Middle frontal gyrus (tissue), 1 donor: ENCODE measurements around the gene PKD1L1.
"Not testable (repeated sequence)": the region's sequence is repeated elsewhere in the genome, so short reads cannot be mapped to it uniquely, and the experiment has no call there.

Experiments used
- DNase-seq: peaks from one replicate; pipeline ENCODE4 v3.0.0-alpha.2; 2015; ENCODE audit warnings: low spot score; ENCODE audit errors: extremely low spot score

PKD1L1 gene

DNA sequence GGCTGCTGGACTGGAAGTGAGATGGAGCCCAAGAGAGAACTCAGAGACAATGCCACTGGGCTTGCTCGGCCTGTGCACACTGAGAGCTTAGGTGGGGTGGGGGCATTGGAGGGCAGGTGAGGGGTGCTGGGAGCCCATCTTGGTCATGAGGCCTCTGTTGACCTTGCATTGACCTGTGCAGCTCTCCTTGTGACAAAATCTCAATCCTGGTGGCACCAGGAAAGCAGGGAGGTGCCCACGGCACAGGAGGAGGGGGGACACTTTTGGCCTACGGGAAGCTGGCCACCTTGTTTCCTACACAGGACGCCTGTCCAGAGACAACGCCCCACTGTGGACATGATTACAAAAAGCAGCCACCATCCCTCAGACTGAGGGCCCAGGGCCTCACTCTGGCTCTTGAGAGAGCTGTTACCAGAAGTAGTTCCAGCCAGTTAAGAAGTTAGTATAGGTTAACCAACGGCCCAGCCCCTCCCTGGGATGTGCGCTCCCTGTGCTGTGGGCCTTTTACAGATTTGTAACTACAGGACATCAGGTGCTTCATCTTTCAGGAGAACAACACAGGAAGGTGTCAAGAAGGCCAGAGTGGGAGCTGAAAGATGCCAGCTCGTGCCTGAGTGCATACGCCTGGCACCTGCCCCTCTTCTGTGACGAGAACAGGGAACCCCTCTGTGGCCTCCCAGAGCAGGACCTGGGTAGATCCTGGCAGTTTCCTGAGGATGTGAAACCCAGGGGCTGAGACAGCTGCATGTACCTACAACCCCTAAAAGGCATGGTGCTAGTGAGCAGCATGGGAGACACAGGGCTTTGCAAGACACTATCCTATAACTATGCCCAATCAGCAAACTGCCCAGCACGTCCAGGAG, 10.3 kb downstream of the PKD1L1 start:
- no peak for DNase-seq

DNA sequence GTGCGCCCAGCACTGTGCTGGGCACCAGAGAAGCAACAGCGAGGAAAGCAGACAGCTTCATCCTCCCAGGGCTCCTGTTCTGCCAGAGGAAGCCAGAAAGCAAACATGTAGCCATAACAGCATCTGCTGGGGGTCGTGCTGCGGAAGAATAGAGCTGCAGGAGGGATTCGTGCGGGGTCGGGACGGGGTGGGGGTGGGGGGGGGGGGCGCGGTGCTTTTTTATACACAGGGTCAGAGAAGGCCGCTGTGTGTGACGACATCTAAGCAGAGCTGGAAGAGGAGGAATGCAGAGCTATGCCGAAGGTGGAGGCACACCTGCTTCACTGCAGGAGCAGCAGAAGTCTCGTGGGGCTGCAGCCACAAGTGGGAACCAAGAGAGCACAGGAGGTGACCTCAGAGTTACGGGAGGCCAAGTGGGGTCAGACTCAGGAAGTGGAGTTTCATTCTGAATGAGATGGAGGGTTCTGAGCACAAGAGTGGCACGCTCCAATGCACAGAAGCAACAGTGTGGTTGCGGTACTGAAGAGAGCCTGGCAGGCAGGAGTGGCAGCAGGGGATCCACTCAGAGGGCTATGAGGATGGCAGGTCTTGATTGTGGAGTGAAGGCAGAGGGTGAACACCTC, 11.1 kb downstream of the PKD1L1 start:
- no peak for DNase-seq

DNA sequence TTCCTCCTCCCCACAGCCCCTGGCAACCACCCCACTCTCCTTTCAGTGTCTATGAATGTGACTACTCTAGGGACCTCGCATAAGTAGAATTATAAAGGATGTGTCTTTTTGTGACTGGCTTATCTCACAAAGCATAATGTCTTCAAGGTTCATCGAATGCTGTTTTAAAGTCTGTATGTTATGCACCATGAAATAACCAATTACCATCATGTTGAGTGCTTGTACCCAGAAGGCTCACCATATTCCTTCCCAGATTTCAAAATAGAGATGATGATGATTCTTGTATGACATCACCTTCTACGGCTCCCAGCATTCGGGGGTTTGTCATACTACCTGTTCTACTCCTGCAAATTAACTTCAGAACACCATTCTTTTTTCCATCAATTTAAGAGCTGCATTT, 11.9 kb downstream of the PKD1L1 start:
- no peak for DNase-seq

DNA sequence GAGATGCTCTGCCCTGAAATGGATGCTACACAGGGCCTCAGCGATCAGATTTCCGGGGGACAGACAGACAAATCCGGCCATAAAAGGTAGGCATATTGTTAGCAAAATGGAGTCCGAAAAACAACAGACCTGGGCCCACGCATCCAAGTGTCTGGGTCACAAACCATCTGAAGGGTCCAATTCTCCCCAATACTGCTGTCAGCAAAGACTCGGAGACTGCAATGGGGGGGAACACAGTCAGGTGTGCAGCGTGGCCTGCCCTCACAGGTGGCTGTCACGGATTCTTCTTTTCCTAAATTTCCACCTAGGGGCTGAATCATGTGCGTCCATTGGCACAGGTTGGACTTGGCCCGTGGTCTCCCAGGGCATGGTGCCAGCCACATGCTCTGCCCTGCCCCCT, 12.9 kb downstream of the PKD1L1 start:
- no peak for DNase-seq

DNA sequence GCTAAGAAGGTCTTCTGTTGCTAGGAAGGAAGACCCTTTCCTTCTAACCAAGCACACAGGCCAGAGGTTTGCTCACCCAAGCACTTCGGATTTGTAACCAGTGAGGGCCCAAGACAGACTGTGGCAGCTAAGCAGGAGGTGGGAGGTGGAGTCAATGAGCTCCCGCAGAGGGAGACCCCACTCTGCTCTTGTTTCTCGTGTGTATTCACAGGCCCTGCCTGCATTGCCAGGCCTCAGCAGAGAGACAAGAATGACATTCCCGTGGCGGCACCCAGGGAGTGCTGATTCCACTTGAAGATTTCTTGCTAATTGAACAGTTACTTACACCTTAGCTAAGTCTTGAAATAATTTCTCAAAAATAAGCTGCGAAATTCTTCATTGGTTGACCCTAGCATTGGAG, 13.4 kb downstream of the PKD1L1 start:
- no peak for DNase-seq

DNA sequence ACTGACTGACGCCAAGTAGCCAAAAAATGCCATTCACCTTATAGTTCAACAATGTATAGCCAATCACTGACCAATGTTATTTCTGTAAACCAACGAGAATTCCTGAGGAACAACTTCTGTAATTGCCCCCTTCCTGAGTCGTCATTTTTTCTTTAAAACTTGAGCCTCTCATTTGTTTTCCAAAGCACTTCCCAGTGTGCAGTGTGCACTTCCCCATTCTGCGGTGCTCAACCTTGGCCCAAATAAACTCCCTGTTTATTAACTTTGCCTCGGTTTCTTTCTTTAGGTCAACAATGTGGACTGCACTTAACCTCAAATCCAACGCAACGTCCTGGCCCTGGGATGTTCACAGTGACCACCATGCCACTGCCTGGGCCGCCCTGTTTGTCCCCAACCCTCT, 15.1 kb downstream of the PKD1L1 start:
- DNase-seq = no peak

DNA sequence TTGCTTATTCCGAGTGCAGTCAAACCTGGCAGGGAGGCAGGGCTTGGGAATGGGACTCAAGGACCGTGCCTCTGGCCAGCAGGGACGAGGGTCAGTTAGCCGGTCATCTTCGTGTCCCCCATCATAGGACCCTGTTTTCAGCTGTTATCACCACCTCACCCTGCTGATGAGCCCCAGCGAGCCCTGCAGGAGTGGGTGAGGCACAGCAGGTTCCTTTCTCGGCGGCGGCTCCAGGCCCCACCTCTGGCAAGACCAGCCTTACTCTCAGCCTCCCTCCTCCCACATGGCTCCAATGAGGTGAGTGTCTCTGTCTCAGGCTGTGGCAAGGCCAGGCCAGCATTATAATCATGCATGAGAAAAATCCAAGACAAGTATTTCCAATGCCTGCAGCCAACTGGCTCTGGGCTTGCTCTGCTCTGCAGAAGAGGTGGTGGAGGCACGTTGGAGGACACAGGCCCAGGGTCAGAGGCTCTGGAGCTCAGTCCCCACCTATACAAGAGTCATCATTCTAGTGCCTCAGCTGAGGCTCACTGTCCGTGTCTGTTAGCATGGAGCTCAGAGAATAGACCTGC, 15.7 kb downstream of the PKD1L1 start:
- DNase-seq = no peak

DNA sequence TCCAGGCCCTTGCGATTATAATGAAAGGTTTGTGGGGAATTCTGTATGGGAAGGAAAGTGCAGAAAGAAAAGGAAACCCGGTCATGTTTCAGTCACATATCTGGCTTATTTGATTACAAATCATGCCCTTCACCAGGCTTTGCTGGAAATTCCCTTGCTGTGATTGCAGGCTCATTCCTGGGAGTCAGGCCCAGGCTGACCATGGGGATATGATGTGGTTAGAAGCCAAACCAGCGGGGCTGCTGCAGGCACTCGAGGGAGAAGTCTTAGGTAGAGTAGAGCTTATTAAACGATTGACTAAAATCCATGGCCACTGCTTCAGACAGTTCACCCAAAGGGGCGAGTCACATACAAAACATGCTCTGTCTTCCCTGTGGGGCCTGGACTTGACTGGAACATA, 16.2 kb downstream of the PKD1L1 start:
- no peak for DNase-seq

DNA sequence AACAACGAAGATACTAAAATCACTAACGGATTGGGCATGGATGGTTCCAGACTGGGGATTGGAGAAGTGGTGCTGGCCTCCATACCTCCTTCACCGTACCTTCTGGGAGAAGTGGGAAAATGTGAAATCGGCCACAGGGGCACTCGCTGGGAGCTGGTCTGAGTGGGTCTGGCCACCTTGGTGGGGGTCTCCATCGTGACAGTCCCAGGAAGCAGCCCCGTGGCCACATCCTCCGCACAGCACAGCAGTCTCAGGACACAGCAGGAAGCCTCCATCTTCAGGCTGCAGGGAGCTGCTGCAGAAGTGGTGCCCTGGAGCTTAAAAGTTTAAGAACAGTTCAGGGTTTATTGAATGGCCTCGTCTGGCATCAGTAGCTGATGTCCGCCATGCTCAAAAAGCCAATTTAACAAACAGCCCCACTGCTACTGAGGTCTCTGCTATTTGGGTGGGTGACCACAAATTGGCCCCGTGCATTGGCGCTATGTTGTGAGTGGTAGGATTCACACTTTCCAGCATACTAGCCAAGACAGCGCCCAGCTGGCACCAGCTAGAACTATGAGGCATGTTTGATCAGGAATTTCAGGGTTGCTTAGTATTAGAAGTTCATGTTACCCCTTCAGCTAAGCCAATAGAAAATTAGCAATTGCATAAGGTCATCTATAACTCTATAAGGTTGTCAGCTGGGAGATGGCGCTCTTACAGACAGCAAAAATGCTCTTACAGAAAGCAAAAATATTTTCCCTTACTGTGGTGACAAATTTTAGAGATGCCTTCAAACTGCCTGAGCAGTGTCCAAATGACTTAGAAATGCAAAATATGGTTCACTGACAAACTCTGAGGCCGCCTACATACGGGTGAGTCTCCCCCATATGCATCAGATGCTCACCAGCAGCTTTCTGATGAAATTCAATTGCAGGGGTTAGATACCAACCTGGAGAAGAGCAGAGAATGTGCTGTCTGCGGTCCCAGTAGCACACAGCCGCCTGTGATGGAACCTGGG, 17.0 kb downstream of the PKD1L1 start:
- no peak for DNase-seq

DNA sequence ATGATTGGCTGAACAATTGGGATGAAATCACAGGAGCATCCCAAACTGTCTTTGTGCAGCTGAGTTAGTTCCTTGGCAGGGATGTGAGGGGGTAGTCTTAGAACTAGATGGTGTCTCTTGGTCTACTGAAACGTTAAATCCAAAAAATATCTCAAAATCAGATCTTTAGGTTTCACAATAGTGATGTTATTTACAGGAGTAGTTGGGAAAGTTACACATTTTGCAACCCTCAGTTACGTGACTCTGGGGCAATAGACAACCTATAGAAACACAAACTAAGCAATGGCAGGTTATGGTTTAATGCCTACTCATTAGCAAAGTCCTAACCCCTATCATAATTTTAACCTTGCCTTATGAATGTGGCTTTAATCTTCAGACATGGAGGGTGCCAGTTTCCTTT, 24.0 kb downstream of the PKD1L1 start:
- DNase-seq = no peak

DNA sequence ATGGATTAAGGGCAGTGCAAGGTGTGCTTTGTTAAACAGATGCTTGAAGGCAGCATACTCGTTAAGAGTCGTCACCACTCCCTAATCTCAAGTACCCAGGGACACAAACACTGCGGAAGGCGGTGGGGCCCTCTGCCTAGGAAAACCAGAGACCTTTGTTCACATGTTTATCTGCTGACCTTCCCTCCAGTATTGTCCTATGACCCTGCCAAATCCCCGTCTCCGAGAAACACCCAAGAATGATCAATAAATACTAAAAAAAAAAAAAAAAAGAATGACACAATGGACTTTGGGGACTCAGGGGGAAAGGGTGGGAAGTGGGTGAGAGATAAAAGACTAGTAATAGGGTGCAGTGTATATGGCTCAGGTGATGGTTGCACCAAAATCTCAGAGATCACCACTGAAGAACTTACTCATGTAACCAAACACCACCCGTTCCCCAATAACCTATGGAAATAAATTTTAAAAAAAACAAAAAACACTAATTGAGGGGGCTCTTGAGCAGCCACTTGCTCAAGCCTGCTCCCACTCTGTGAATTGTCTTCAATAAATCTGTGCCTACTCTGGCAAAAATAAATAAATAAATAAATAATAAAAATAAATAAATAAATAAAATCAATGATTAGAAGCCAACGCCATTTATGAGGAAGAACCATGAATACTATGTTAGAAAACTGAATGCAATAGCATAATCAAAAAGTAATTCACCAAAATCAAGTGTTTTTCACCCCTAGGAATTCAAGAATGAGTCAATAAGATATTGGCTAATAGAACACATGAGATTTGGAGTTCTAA, 25.0 kb downstream of the PKD1L1 start:
- not testable (repeated sequence) for DNase-seq

DNA sequence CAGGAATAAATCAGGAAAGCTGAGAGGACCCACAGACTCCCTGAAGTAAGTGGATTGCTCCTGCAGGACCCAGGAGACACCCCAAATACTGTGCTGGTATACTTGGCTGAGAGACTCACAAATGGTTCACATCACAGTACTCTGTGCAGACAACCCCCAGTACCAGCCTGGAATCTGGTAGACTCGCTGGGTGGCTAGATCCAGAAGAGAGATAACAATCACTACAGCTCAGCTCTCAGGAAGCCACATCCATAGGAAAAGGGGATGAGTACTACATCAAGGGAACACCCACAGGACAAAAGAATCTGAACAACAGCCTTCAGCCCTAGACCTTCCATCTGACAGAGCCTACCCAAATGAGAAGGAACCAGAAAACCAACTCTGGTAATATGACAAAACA, 31.8 kb downstream of the PKD1L1 start:
- DNase-seq = not testable (repeated sequence)

DNA sequence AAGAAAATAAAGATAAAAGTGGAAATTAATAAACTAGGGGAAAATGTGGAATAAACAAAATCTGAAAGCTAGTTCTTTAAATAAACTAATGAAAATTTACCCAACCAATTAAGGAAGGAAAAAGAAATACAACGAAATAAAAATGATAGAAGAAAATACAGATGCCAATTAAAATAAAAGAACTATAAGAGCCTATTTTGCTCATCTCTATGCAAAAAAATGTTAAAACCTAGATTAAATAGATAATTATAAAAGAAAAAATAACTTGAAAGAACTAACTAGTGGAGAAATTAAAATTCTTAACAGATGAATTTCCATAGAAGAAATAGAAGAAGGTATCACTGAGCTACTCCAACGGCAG, 32.7 kb downstream of the PKD1L1 start:
- DNase-seq = no peak

DNA sequence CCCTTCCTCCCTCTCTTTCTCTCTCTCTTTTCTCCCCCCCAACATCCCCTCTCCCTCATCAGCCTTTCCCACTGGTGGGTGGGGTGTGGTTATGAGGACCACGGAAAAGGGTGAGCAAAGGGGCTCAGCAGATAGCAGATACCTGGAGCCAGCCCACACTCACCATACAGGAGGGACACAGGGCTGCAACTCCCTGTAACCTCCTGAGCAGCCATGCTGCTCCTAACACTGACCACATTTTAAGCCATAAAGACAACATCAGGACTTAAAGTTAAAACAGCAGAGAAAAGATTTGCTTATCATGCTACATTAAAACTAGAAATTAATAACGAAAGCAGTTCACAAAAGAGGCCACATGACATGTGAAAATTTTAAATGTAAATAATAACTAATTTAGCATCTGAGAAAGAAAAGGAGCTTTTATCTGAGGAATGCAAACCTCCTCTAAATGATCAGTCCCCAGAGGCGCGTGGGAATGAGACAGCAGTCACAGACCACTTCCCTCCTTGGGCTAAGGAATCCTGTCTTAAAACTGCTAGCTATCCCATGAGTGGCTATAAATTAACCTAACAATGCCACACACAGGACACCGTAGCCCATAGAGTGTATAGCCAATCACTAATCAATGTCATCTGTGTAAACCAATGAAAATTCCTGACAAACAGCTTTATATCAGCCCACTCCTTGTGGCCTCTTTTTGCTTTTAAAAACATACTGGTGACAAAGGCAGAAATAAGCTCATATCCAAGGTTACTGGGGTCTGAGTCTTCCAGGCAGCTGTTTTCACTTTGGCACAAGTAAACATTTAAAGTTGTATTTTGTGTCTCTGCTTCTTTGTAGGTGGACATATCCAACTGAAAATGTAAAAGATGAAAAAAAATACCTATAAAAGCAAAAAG, 33.3 kb downstream of the PKD1L1 start:
- DNase-seq = no peak

DNA sequence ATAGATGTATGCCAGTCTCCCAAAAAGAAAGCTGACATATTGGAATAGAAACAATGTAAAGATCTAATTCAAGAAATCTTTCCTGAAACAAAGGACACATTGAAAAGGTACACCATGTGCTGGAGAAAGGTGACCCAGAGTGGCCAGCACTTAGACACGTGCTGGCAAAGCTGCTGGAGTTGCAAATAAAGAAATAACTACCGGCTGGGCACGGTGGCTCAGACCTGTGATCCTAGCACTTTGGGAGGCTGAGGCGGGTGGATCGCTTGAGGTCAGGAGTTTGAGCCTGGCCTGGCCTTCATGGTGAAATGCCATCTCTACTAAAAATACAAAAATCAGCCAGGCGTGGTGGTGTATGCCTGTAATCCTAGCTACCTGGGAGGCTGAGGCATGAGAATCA, 35.9 kb downstream of the PKD1L1 start:
- no peak for DNase-seq

DNA sequence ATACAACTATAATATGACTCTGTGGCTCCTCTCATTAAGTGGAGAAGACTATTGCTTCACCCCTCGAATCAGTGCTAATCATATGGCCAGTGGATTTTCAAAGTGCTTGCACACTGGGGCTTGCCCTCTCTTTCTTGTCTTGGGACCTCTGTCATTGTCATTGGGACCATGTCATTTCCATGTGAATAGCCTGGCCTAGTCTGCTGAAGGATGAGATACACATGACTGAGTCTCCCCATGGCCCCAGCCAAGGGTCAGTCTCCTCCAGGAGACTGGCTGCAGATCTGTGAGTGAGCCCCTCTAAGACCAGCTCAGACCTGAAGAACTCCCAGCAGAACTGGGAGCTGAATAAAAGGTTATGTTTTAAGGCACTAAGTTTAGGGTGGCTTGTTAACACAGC, 39.5 kb downstream of the PKD1L1 start:
- DNase-seq = no peak

DNA sequence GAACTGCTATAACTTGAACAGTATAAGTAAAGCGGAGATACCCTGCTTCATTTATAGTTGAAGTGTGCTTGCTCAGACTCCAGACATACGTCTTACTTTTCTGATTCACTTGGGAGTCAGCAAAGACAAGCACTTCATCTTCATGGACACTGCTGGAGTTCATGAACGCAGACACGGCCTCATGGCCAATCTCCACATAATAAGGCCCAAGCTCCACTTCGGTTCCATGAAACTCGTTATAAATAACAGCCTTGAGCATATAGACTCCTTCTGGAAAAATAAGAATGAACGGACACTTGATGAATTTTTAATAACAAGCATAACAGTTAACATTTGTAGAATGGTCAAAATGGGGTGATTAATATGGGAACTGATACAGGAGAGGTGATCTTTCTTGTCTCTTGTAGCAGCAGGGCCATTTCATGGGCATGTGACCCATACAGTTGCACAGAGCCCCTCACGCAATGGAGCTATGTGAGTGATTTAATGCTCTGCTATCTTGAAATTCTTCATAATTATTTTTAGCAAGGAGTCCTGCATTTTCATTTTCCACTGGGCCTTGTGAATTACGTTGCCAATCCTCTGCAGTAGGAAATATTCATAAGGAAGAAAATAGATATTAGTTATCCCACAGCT, 40.2 kb downstream of the PKD1L1 start:
- no peak for DNase-seq

DNA sequence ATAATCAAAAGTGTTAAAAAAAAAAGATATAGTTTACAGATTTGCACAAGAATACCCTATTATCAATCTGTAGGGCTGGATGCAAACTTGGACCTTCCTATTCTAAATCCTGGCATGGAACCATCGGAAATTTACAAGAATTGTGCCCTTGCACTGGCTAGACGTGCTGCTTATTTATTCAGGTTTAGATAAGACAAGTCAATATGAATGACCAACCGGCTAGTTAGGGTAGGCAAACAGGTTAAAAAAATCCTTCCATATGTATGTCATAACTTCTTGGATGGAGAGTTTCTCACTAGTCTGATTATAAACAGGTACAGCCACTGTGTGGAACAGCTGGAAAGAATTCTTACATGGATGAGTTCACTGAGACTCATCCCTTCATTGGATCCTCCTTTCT, 41.4 kb downstream of the PKD1L1 start:
- DNase-seq = no peak
